GM18868 (cell line): ENCODE data around the gene DYNLT1.
A peak's percentile ranks its signal among the peaks of the same experiment; 100 is the strongest.
"Not testable (repeated sequence)": the region's sequence is repeated elsewhere in the genome, so short reads cannot be mapped to it uniquely, and the experiment has no call there.

ENCODE experiments used
- ATAC-seq: cut with Tn5 transposase; IDR thresholded peaks from one replicate; pipeline ENCODE4 v1.9.1; 2021; ENCODE audit warnings: mild to moderate bottlenecking, moderate library complexity; ENCODE audit not compliant: unreplicated experiment

DYNLT1 gene

GRCh38 chr6:158663625-158664165 lies 19.2 kb upstream of the DYNLT1 start:
- ATAC-seq, result no peak

DNA sequence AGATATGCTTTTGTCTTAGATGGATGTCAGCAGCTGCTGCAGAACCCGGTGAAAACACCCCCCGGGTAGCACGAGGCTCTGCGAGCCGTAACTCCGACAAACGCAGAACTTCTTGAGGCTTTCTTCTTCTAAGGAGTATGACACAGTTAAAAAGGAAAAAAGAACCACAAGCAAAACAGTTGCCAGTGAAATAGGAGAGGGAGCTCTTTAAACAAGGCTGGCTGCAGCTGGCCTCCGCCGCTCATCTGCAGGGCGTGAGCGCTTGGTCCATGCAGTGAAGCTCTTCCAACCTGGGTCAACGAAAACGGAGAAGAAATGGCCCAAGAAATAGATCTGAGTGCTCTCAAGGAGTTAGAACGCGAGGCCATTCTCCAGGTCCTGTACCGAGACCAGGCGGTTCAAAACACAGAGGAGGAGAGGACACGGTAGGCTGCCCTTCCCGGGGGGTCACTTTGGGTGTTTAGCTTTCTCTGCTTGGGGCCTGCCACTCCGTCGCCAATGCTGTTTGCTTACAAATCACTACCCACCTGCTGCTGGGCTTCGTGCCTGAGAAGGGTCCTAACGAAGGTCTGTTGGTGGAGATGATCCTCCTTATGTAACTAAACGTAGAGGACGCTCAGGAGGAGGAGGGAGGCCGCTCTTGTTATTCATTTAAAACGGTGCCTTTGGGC lies 18.5 kb upstream of the DYNLT1 start:
- no peak for ATAC-seq

DNA sequence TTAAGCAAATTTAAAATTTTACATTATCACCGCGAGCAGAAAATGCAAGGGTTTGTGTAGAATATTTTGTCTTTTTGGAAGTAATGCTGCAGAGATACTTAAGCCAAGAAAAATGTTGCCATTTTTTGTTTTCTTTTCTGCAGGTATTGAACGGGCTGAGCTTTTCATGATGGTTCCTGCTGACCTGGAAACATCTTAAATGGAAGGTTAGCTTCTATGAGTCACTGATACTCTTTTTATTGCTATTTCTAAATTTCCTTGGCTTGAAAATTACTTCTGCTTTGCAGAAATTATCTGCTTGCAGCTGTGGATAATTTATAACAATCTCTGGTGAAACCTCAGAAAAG lies 18.0 kb upstream of the DYNLT1 start:
- ATAC-seq, result no peak

DNA sequence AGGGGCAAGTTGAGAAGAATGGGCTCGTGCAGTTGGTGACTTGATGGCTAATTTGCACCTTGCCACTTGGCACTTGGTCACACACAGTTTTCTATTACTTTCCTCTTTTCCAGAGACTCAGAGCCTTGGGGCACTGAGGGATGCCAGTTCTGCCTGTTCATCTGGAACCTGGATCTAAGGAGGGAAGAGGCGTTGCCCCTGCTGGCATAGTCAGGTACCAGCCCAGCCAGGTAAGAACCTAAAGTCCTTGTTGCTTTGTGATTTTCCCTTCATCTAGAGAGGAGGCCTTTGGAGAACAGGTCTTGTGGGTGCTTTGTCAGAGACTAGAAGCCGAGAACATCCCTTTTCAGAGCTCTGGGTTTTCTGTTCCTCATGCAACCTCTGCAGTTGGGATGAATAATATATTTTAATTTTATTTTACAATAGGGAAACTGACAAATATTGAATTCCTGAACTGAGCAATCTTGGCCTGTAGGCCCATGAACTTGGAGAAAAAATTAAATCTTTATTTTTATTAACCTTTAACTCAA lies 16.7 kb upstream of the DYNLT1 start:
- ATAC-seq, result no peak

- no peak for ATAC-seq
Observed at GRCh38 chr6:158660333-158660754, 15.8 kb upstream of the DYNLT1 start.

DNA sequence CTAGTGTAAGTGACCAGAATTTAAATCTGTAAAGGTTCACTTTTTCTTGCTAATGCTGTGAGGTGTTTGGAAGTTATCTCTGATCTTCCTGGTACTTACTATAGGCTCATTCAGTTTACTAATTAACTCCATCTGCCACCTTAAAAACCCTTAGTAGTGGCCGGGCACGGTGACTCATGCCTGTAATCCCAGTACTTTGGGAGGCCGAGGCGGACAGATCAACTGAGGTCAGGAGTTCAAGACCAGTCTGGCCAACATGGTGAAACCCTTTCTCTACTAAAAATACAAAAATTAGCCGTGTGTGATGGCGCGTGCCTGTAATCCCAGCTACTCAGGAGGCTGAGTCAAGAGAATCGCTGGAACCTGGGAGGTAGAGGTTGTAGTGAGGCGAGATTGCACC lies 12.4 kb upstream of the DYNLT1 start:
- not testable (repeated sequence) for ATAC-seq

GRCh38 chr6:158655569-158656450 lies 11.3 kb upstream of the DYNLT1 start:
- no peak for ATAC-seq

DNA sequence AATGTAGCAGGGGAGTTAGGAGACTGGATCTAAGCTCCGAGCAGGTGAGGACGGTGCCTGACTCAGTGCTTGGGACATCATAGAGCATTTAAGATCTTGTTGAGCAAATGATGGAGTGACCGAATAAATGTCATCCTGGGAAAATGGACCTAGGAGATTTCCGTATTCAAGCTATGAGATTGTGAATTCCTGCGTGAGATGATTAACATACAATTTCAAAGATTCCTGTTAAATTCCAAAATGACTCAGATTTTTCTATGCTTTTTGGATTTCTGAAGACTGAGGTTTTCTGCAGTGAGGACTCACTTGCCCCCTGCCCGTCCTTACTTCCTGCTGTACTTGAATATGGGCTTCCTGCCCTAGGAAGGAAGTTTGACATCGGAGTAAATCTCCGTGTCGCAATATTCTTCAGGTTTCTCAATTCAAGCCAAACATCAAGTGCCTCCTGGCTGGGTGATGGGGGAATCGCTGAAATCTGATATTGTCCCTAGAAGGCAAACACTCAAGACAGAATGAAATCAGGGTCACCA lies 10.5 kb upstream of the DYNLT1 start:
- ATAC-seq, result no peak

GRCh38 chr6:158654498-158654897 lies 10.0 kb upstream of the DYNLT1 start:
- ATAC-seq, result no peak

DNA sequence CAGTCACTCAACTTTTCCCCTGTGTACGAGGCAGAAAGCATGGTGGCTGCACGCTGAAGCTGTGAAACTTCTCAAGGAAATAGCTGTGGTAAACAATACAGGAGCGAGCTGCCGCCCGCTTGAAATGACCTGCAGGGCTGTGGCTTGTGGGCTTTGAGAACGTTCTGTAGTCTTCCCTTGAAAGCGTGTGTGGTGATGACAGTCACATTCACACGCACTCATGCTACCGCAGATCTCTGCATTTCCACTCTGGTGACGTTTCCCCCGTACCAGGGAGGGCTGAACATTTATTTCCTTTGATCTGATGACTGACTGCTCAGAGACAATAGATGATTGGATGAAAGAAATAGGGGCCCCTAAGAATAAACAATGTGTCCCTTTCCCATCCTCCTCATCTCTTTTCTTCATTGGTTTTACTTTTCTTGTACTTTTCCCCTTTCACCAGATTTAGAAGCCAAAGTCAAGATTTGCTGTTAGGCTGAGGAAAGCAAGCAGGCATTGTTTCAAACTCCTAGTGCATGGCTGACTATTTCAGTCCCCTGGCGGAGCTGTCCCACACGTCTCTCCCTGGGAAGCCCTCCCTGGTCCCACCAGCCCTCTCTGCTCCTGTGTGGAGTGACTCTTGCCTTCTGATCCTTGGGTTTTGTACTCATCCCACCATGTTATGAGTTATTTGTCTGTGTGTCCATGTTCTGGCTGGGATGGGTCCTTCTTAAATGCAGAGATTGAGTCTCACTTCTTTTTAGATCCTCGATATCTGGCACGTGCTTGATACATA lies 9.2 kb upstream of the DYNLT1 start:
- ATAC-seq, result no peak

DNA sequence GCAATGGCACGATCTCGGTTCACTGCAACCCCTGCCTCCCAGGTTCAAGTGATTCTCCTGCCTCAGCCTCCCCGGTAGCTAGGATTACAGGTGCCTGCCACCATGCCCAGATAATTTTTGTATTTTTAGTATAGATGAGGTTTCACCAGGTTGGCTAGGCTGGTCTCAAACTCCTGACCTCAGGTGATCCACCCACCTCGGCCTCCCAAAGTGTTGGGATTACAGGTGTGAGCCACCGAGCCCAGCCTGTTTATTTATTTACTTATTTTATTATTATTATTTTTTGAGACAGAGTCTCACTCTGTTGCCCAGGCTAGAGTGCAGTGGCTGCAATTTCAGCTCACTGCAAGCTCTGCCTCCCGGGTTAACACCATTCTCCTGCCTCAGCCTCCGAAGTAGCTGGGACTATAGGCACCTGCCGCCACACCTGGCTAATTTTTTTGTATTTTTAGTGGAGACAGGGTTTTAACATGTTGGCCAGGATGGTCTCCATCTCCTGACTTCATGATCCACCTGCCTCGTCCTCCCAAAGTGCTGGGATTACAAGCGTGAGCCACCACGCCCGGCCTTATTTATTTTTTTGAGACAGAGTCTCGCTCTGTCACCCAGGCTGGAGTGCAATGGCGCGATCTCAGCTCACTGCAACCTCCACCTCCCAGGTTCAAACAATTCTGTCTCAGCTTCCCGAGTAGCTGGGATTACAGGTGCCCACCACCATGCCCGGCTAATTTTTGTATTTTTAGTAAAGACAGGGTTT lies 7.6 kb upstream of the DYNLT1 start:
- ATAC-seq, result not testable (repeated sequence)

DNA sequence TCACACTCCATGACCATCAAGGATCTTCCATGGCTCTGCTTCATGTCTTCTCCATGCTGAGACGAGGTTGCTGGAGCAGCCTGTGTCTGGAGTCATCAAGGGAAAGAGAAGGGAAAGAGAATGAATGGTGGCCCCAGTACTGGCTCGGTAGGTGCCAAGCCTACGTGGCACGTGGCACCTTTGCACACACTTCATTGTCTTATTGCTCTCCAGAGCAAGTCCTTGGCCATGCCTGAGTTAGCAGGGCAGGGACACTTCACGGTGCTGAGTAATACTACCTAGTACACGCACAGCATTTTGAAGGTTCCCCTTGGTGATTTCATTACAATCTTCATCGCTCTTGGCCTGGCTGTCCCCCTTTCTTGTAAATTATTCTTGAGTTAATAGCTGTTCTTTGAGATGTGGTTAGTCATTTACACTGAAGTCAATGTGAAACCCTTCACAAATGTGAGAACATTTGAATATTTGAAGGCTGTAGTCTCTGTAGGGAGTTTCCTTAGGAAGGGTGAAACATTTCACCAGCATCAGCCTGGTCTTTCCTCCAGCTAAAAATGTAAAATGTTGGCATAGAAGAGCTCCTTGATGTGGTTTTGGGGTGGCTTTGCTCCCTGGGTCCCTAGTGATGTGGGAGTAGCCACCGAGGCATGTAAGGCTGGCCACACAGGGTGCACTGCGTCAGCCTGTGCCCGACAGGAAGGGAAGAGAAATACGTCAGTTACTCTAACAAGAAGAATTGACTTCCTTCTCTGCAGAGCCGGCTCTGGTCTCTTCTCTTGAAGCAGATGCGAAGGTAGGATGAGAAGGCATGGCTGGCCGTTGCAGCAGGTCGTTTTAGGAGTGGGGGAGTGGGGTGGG lies 5.0 kb upstream of the DYNLT1 start, which contains the start of gene SYTL3:
Gene SYTL3 (plus strand): TSS at position 766 of the 855 bp plus-strand sequence. CDS start 13,215 bp downstream, outside the sequence.
- ATAC-seq, result peak; percentile 59

DNA sequence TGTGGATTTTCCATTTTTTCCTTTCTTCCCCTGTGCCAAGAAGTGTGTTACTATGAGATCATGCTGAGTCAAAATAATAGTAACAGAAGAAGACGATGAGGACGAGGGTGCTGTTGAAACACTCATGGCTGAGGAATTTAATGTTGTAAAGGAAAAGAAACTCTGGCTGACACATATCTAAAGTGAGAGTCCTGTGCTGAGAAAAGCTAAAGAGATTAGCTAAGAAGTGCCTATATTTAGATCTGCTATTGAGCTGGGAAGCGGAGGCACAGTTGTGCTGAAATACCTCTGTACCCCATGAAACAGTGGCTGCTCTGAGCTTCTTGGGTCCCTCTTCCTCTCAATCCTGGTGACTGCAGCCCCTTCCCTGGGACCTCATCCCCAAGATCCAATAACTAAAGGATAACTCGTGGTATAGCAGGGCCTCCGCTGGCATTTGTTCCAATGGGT lies 4.2 kb upstream of the DYNLT1 start:
- peak; percentile 41 for ATAC-seq

DNA sequence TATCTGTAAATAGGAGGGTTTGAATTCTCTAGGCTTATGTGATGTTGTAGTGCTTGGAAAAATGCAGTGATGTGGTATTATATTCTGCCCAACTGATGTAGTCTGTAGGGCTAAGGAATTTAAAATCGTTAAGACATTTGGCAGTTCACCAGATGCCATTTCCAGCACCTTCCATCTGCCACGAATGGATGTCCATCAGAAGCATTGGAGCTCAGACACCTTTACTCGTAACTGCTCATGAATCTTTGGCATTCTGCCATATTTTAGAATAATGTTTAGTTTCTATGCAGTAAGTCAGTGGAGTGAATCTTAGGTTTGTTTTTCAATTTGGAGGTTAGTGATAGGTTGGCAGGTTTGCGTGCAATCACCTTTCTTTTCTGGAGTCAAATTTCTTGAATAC lies 3.0 kb upstream of the DYNLT1 start:
- no peak for ATAC-seq

DNA sequence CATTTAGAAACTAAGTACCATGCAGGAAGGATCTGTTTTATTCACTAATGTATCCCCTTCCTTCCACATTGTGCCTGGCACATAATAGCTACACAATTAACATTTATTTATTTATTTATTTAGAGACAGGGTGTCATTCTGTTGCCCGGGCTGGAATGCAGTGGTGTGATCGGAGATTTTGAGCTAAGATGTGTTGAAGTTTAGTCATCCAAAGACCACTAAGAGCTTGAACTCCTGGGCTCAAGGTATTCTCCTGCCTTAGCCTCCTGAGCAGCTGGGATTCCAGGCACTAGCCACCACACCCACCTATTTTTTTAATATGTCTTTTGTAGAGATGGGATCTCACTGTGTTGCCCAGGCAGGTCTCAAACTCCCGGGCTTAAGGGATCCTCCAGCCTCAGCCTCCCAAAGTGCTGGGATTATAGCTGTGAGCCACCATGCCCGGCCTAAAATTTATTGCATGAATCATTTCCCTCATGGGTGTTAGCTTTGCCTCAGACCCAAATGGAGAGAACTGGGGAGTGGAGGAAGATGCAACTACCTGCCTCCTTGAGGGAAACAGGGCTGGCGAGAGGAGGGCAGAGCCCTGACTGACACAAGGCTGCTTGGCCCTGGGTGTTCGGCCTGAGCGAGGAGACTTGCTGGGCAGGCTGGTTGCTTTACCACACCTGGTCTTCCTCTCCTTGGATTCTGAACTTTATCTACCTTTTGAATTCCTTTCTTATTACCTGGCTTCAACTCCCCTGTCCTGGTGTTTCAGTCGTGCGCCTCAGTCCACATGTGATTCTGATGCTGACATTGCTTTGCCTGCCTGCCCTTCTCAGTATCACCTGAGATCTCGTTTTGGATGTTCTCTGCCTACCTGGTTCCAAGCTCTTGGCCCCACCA lies 1.7 kb upstream of the DYNLT1 start:
- no peak for ATAC-seq

DNA sequence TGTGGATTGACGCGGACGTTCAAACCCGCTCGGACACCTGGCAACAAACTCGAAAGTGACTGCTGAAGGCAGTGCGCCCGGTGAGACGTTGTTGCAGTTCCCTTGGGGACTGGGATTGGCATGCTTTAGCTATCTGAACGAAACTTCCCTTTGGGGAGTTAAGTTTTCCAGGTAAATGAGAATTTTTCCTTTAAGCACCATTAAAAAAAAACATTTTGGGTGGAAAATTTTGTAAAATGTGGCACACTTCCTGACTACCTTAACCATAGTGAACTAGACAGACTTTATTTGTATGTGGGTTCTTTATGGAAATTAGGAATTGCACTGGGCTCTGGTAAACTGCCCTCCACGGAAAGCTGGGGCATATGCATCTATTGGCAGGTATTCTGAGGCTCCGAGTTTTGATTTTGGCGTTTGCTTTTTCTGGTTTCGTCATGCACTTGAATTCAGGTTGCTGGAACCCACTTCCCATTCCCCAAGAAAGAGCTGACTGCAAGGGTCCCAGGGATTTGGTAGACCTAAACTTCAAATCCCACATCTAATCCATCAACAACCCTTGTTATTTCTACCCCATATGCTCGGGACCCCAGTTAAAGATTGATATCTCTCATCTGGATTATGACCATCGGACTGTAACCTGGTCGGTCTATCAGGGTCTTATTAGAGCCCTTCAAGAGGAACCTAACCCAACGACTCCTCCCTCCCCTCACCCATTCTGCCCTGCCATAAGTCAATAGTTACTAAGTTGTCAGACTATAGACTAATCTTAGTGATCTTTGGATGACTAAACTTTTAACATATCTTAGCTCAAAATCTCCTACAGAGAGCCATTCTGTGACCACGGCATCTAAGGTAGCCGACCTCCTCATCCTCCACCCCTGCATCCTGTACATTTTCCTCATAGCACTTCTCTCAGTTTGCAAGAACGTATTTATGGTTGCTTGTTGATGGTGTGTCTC lies 800 bp upstream of the DYNLT1 start:
- no peak for ATAC-seq

DNA sequence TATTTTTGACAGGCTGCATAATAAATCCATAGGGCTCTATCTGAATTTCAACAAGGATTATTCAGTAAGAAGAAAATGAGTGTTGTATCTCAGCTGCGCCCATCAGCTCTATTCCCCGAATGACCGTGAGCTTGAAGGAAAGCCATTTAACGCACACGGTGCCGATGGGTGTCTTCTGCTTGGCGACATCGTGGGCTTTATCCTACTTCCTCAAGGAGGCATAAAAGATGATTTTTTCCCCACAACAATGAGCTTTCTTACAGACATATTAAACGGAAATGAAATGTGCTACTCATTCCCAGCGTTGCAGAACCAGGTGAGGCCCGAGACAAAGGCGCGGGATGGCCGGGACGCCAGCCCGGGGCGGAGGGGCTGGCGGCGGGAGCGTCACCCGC lies 710 bp downstream of the DYNLT1 start:
- ATAC-seq, result no peak
